HG02943 (cell line): ENCODE data around the gene PDE11A.

ENCODE experiments used
- ATAC-seq: cut with Tn5 transposase; IDR thresholded peaks from one replicate; pipeline ENCODE4 v1.9.1; 2021; ENCODE audit warnings: mild to moderate bottlenecking, low read depth, moderate library complexity; ENCODE audit not compliant: unreplicated experiment

The PDE11A gene

DNA sequence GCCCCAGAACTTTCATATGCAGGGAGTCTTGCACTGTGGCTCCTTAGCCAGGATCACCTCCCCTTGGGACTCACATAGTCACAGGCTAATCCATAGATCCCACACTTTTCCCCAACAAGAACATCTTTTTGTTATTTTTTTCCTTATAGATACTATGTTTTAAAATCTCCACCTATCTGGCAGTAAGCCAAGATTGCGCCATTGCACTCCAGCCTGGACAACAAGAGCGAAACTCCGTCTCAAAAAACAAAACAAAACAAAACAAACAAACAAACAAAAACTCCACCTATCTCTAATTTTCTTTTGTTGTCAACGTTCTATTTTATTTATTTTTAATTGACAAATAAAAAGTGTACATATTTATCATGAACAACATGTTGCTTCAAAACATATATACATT lies 141.7 kb downstream of the PDE11A start:
- no peak for ATAC-seq

GRCh38 chr2:177929662-177930522 lies 142.7 kb downstream of the PDE11A start:
- ATAC-seq = no peak

DNA sequence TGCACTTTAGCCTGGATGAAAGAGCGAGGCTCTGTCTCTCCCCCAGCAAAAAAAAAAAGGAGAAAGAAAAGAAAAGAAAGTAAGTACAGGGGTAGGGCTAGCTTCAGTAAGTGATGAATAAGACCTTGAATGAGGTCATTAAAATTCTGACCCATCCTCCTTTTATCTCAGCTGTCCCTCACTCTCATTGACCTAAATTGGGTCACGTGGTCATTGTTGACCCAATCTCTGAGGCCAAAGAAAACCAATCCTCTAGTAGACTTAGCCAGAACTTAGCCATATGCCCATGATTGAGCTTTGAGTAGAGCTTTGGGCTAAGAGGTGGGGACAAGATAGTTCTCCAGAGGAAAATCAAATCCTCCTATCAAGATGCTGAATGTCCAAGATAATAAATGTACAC lies 149.3 kb downstream of the PDE11A start:
- ATAC-seq = no peak

DNA sequence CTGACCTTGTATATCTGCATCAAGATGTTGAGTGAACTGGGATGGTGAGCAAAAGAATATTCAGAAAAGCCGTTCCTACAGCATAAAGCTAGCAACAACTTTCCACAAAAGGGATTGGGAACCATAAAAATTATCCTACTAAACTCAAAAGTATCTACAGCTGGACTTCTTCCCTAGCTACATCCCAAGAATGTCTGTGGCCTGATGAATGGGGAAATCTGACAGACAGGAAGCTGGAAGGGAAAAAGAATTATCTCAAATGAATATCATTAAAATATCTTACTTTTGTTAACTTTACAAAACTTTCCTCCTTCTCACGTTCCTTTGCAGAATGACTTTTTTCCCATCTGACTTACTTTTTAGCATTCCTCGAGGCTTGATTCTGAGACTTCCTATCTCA lies 150.9 kb downstream of the PDE11A start:
- no peak for ATAC-seq

DNA sequence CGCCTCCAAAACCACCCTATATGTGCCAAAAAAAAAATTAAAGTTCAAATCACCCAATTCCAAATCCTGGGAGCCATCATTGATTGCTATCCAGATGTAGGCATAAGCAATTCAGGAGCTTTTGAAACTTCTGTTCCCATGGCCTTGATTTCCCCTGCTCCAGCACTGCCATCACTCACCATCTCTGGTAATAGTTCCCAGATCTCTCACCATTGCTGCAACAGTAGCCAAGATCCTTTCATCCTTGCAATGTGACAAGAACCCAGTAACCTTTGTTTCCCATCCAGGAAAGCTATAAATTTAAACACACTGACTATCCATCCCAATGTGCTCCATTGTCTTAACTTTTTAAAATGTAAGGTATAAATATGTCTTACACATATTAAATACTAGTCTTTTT lies 155.4 kb downstream of the PDE11A start:
- ATAC-seq = no peak

- ATAC-seq = no peak
Observed at GRCh38 chr2:177916342-177916741, 156.2 kb downstream of the PDE11A start.

GRCh38 chr2:177914247-177914646 lies 158.3 kb downstream of the PDE11A start:
- ATAC-seq = no peak

DNA sequence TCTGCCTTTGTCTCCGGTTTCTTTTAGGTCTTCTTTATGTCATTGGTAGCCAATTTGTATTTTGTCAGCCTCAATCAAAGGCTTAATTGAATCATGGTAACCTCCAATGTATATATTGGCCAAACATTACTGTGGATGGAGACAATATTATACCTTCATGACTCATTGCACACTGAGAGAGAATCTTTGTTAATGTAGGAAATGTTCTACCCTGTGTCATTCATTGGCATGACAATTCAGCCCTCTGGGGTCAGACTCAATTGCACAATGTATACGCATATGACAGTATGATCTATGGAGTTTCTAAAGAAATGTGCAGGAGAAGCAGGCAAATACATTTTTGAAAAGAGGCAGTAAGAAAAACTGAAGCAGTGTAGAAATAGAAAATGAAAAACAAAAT lies 162.6 kb downstream of the PDE11A start:
- no peak for ATAC-seq

DNA sequence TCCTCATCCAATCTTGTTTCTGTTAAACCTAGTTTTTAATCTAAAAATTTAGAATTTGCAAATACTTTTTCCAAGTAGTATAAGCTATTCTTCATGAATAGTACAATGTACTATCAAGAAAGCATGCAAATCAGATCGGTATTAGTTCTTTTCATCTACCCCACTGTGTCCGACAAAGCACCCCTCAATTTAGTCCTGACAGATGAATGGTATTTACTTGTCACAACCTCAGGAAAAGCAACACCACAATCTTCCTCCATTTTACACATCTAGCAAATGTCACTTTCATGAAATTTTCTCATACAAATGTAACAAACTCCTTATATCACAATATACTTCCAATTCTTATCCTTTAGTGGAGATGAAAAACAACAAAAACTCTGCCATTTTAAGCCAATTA lies 163.8 kb downstream of the PDE11A start:
- no peak for ATAC-seq

GRCh38 chr2:177908182-177908581 lies 164.4 kb downstream of the PDE11A start:
- ATAC-seq = no peak

DNA sequence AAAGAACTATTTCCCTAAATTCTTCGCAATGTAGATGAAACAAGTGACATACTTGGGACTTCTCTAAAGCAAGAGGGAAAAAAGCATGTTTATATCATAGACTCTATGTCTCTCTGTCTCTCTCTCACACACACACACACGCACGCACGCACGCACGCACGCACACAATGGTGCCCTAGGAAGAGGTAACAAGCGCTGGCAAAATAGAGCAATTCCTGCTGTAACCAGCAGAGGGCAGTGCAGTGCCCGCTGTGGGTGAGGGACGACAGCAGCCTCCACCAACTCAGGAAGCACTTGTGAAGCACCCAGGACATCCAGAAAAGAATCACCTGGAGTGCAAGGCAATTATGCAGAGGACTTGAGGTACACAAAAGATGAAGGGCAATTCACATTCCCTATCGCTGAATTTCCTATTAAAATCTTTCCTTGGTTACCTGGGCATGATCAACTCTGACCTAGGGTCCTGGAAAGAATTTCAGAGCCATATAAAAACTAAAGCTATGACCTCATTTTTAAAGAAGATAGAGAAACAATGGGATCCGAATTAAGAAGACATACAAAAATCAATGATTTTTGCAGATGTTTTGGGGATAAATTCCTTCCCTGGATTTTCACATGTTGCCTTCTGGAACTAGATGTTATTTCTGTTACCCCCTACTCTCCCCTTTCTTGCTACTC lies 166.4 kb downstream of the PDE11A start:
- ATAC-seq = peak; percentile 85

- ATAC-seq = no peak
Observed at GRCh38 chr2:177905640-177906039, 166.9 kb downstream of the PDE11A start.

GRCh38 chr2:177902395-177903163 lies 170.0 kb downstream of the PDE11A start:
- no peak for ATAC-seq

GRCh38 chr2:177900082-177900481 lies 172.5 kb downstream of the PDE11A start:
- ATAC-seq = no peak

- ATAC-seq = no peak
Observed at GRCh38 chr2:177897278-177897677, 175.3 kb downstream of the PDE11A start.

GRCh38 chr2:177896587-177896986 lies 176.0 kb downstream of the PDE11A start:
- ATAC-seq = no peak

GRCh38 chr2:177894546-177894945 lies 178.0 kb downstream of the PDE11A start:
- no peak for ATAC-seq

DNA sequence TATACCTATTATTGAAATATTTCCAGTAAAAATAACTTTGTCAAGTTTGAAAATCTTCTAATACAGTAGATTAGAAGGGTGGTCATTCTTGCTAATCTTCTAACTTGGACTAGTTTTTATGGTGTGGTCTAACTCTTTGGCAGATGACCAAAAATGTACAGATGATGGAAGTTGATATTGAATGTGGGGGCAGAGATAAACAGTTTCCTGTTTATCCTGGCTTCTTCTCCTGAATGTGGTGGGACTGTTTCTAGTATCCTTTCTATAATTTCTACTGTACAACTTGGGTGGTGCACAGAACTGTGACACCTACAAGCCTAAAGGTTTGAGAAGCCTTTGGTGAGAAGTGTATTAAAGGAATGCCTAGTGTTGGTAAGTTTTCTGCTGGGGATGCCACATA lies 178.7 kb downstream of the PDE11A start:
- no peak for ATAC-seq

- ATAC-seq = no peak
Observed at GRCh38 chr2:177891533-177891932, 181.0 kb downstream of the PDE11A start.

DNA sequence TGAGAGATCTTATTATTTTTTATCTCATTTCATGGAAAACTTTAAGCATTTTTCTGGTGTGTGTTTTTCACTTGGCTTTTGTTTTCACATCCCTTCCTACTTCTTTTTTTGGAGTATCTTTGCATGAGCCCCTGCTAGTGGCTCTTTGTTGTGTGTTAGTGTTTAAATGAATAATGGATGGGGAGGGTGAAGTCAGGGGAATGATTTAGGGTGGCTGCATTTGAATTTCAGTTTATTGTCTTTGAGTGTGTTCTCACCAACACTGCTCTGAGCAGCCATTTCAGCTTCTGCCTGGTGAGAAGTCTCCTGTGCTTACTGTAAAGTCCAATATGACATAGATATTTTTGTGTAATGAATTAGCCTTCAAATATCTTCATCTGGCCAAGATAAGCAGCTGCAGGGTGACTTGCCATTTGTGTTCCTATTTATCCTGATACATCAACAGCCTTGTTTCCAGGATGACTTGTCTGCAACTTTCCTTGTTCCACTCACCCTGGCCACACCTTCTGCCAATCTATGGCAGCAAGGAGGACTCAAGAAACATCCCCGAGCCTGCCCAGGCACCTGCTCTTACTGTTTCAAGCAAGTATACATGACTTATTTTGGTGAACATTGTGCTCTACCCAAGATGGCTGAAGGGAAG lies 182.6 kb downstream of the PDE11A start:
- ATAC-seq = no peak

- ATAC-seq = no peak
Observed at GRCh38 chr2:177888581-177888980, 184.0 kb downstream of the PDE11A start.
